Activated CD8-positive, alpha-beta memory T cell treated with anti-CD3 and anti-CD28 coated beads for 24 hours (primary cell): ENCODE results near the gene ACOT2.
"Not testable (repeated sequence)": the region's sequence is repeated elsewhere in the genome, so short reads cannot be mapped to it uniquely, and the experiment has no call there.

ENCODE experiments used
- DNase-seq: peaks from one replicate; pipeline ENCODE4 v3.0.0-alpha.2; 2020

Gene ACOT2

GRCh38 chr14:73568886-73569184 lies 178 bp upstream of the ACOT2 start:
- not testable (repeated sequence) for DNase-seq

DNA sequence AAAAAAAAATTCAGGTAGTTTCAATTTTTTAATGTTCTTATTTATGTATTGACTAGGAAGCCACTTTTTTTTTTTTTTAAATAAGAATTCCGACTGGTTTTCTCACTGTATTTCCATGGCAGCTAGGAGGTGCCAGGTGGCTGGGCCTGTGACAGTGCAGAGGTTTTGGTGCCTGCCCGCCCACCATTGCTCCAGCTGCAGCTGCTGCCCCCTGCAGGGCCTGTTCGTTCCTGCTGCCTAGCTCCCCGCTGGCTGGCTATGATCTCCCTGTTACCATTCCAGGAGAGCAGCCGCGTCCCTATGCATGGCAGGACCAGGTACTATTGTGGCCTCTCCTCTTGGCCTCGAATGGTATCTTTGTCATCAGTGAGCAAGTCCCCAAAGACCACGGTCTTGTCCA lies 1.9 kb downstream of the ACOT2 start:
- peak; percentile 85 for DNase-seq

DNA sequence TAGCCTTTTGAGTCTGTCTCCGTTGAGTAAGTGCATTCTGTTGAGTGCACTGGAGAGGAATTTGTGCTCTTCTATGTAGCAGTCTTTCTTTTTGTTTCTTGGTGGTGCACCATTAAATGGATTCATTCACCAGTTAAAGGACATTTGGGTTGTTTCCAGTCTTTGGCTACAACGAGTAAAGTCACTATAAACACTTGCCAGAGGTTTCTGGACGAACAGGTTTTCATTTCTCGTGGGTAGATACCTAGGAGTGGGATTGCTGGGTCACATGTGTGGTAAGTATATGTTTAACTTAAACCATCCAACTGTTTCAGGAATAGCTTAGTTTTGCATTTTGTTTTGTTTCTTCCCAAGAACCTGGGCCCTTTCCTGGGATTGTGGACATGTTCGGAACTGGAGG lies 4.0 kb downstream of the ACOT2 start:
- DNase-seq: not testable (repeated sequence)

GRCh38 chr14:73573740-73574139 lies 4.7 kb downstream of the ACOT2 start:
- DNase-seq: not testable (repeated sequence)

GRCh38 chr14:73574251-73574650 lies 5.2 kb downstream of the ACOT2 start:
- not testable (repeated sequence) for DNase-seq

DNA sequence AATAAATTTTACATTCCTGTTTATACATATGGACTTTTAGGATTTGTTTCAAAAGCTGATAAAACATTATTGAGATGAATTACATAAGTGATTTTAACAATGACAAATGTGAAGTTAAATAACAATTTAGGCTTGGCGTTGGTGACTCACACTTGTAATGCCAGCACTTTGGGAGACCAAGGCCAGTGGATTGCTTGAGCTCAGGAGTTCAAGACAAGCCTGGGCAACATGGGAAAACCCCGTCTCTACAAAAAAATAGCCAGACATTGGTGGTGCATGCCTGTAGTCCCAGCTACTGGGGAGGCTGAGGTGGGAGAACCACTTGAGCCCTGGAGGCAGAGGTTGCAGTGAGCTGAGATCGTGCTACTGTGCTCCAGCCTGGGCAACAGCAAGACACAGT lies 7.4 kb downstream of the ACOT2 start:
- DNase-seq: no peak

DNA sequence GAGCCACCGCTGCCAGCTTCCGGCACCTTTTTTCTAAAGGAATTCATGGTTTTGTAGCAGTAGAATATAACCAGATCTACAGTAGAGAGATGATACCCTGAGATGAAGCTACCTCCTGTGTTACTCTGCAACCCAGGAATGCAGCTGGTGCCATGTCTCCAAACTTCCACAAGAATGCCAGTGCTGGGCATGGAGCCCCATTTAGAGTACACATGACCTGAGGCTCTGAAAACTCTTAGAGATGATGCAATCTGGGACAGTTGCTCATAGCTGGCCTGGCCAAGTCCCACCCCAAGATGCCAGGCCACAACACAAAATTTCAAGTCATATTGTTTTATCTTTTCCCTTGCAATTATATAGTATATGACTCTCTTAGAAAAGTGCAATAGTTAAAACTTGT lies 8.2 kb downstream of the ACOT2 start:
- DNase-seq: not testable (repeated sequence)

DNA sequence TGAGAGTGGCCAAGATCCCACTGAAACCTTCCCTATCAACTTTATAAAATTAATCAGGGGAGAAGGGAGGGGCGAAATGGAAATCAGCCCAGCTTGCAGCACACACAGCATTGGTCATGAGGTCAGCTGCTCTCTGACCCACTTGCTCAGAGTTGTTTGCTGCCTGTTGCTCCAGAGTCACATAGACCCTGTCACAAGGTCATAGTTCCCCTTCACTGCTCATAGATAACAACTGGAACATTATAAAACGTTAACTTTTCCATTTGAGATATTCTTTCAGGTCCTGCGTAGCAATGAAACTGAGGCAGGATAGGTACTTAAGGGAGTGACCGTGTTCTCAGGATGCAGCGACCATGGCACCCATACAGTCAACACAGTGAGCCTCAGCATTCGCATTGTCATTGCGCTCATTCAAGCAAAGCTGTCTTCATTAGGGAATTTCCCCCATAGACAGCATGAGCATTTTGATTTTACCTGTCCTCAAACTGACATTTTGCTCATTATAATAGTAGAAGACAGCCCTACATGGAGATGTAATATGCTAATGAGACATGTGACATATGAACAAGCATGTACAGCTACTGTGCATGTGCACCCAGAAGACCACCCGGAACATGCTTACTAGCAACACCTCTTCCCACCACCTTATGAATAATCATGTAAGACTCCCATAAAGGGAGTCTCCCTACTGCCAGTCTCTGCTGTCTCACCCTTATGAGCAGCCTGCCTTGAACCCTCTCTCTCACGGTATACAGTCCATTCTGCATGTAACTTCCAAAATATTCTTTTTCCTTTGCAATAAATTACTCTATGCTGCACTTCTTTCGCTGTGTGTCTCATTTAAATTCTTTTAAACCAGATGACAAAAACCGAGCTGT lies 13.3 kb downstream of the ACOT2 start:
- DNase-seq: not testable (repeated sequence)

GRCh38 chr14:73588695-73589094 lies 19.7 kb downstream of the ACOT2 start:
- DNase-seq: no peak

DNA sequence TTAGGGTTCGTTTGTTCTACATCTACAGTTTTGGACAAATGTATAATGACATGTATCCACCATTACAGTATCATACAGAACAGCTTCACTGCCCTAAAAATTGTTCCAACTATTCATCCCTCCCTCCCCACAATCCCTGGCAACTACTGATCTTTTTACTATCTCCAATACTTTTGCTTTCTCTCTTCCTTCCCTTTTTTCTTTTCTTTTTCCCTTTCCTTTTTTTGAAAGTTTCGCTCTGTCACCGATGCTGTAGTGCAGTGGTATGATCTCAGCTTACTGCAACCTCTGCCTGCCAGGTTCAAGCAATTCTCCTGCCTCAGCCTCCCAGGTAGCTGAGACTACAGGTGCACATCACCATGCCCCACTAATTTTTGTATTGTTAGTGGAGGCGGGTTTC lies 20.1 kb downstream of the ACOT2 start:
- no peak for DNase-seq

DNA sequence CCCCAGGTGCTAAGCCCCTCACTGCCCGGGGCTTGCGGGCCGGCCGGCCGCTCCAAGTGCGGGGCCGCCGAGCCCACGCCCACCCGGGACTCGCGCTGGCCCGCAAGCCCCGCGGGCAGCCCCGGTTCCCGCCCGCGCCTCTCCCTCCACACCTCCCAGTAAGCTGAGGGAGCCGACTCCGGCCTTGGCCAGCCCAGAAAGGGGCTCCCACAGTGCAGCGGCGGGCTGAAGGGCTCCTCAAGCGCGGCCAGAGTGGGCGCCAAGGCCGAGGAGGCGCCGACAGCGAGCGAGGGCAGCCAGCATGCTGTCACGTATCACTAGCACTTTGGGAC lies 21.6 kb downstream of the ACOT2 start:
- not testable (repeated sequence) for DNase-seq

DNA sequence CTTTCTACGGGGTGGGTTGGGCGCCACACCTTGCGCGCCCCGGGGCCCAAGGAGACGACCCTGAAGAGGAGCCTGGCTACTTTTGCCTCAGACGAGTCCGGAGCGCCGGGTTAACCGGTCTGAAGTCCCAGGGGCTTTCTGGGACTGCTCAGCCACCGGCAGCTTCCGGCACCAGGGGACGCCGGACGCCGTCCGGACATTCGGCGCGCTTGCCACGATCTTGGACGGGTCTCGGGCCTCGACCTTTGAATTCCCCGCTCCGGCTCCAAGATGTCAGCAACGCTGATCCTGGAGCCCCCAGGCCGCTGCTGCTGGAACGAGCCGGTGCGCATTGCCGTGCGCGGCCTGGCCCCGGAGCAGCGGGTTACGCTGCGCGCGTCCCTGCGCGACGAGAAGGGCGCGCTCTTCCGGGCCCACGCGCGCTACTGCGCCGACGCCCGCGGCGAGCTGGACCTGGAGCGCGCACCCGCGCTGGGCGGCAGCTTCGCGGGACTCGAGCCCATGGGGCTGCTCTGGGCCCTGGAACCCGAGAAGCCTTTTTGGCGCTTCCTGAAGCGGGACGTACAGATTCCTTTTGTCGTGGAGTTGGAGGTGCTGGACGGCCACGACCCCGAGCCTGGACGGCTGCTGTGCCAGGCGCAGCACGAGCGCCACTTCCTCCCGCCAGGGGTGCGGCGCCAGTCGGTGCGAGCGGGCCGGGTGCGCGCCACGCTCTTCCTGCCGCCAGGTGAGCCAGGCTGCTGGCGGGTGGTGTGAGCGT lies 22.9 kb downstream of the ACOT2 start, which contains the start of gene ACOT4:
TSS of gene ACOT4 (plus strand) at position 184 of the 760 bp plus-strand sequence. CDS start at position 271, 87 bp downstream.
- DNase-seq: peak; percentile 83

- no peak for DNase-seq
These were observed 25.5 kb downstream of the ACOT2 start for GRCh38 chr14:73594491-73594890.

- no peak for DNase-seq
These were observed 30.5 kb downstream of the ACOT2 start for GRCh38 chr14:73599499-73599898.

GRCh38 chr14:73602994-73603393 lies 34.0 kb downstream of the ACOT2 start:
- DNase-seq: no peak

DNA sequence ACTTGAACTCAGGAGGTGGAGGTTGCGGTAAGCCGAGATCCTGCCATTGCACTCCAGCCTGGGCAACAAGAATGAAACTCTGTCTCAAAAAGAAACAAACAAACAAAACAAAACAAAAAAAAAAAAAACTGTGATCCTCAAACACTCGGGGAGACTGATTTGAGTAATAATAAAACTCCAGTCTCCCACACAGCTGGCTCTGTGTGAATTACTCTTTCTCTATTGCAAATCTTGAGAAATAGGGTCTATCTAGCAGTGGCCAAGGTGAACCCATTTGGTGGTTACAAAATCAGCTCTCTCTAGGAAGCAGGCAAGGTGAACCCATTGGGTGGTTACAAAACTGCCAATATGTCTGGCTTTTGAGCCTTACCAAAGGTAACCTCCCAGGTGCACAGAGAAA lies 37.3 kb downstream of the ACOT2 start:
- no peak for DNase-seq

DNA sequence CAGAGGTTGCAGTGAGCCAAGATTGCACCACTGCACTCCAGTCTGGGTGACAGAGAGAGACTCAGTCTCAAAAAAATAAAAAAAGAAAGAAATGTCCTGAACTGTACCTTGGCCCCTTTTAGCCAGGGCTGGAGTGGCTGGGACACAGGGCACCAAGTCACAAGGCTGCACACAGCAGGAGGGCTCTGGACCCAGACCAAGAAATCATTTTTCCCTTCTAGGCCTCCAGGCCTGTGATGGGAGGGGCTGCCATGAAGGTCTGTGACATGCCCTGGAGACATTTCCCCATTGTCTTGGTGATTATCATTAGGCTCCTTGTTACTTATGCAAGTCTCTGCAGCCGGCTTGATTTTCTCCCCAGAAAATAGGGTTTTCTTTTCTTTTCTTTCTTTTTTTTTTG lies 38.2 kb downstream of the ACOT2 start:
- no peak for DNase-seq

DNA sequence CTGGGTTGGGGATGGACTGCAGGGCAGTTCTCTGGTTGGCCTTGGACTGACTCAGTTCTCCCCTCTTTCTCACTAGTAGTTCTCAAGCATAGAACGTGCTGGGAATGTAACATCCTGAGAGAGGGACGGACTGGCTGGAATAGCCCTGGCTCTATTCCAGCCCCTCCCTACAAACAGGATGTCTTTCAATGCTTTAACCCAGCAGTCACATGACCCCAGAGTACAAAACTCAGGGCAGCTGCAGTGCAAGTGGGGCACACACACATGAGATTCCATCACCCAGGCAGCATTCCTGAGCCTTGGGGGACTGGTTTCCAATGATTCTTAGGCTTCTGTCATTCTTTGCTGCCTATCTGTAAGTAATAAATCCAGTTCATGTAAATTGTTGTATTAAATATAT lies 41.7 kb downstream of the ACOT2 start:
- no peak for DNase-seq

- DNase-seq: peak; percentile 86
These were observed 43.5 kb downstream of the ACOT2 start, which contains the start of gene ACOT6 for GRCh38 chr14:73612339-73613045. Gene ACOT6, plus strand, starts transcription at chr14:73612517. Its CDS starts 55 bp downstream, at chr14:73612572.

- DNase-seq: no peak
These were observed 44.0 kb downstream of the ACOT2 start for GRCh38 chr14:73613046-73613383.

- no peak for DNase-seq
These were observed 44.5 kb downstream of the ACOT2 start for GRCh38 chr14:73613419-73613963.

DNA sequence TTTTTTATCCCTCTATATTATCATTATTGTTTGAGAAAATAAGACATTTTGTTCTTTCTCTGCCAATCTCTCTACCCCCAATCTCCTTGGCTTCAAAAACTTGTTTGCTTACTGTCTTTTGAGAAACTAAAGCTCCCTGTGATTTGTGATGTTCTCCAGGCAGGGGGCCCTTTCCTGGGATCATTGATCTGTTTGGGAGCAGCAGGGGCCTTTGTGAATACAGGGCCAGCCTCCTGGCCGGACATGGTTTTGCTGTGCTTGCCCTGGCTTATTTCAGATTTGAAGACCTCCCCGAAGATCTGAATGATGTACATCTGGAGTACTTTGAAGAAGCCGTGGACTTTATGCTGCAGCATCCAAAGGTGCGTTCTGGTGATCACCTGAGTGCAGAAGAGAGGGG lies 47.8 kb downstream of the ACOT2 start:
- DNase-seq: no peak

- DNase-seq: no peak
These were observed 50.5 kb downstream of the ACOT2 start for GRCh38 chr14:73619524-73619923.
